Epidermal melanocyte (primary cell): ENCODE results near the gene NMNAT2.

Experiments
- DNase-seq: peaks from one replicate; pipeline ENCODE4 v3.0.0; 2011; ENCODE audit warnings: low spot score; ENCODE audit not compliant: insufficient read length

Gene NMNAT2

GRCh38 chr1:183366116-183366515 lies 52.1 kb downstream of the NMNAT2 start:
- DNase-seq = no peak

DNA sequence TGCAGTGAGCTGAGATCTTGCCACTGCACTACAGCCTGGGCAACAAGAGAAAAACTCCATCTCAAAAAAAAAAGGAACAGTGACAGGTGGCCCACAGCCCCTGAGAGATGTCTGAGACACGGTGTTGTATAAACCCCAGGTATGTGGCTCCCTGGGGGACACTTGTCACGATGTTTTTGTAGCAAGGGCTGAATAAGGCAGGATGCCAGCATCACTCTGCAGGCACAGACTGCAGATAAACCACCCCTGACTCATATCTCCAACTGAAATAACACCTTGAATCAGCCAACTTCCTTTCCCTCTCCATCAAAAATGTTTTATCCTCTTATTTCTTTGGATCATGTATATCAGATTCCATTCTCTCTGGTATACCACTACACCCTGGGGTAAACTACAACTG lies 52.5 kb downstream of the NMNAT2 start:
- DNase-seq = no peak

DNA sequence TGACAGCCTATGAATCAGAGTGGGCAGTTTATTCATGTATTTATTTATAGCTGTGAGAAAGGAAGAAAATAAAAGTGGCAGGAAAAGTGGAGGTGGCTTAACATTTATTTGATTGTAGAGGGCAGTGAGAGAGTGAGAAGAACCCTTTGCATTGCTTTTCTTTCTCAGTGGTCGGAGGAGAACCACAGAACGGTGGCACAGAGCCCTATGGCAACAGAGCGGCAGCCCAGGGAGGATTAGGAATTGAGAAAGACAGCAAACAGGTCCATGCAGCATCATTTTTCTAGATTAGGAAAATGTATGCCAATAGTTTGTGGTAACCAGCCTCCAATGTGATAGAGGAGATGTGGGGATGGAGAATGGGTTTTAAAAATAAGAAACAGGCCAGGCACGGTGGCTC lies 53.1 kb downstream of the NMNAT2 start:
- DNase-seq = no peak

DNA sequence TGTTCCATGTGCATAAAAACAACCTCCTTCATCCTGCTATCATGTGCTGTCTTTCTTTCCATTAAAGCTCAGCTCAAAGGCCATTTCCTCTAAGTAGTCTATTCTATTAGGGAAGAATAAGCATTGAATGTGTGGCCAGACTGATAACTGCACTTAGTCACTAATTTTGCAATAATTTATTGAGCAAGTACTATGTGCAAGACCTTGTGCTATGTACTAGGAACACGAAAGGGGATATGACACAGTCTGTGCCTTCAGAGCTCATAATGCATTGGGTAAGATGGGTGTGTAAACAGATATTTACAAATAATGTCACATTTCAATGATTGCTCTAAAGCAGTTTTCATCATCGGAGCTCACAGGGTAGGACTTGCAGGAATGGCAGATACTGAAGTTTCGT lies 54.2 kb downstream of the NMNAT2 start:
- no peak for DNase-seq

DNA sequence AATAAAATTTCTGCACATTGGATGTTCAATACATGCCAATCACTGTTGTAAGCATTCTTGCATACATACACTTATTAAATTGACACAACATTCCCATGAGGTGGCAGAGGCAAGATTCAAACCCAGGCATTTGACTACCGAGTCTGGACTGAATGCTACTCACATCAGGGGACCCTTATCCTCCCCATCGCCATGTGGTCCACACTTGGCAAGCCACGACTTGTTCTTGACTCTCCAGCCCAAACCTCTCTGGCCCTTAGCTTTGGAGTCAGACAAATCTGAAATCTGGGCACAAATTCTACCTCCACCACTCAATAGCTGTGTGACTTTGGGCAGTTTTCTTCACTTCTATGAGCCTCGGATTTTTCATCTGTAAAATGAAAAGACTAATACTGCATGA lies 57.1 kb downstream of the NMNAT2 start:
- no peak for DNase-seq

DNA sequence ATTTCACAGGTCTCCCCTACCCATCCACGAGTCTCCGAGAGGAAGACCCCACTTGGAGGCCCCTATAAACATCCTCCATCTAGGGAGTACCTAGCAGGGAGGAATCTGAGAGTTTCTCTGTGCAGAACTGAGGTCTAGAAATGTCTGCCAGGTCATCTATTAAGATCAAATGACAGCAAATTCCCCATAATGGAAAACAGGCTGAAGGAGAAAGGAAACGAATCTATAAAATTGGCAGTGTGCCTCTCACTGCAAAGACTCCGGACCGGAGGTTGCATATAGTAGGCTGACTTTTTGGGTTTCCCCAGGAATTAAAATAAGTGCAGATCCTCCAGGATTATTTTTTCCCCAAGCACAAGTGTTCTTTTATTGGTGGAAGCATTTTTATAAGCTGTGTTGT lies 57.7 kb downstream of the NMNAT2 start:
- DNase-seq = no peak

DNA sequence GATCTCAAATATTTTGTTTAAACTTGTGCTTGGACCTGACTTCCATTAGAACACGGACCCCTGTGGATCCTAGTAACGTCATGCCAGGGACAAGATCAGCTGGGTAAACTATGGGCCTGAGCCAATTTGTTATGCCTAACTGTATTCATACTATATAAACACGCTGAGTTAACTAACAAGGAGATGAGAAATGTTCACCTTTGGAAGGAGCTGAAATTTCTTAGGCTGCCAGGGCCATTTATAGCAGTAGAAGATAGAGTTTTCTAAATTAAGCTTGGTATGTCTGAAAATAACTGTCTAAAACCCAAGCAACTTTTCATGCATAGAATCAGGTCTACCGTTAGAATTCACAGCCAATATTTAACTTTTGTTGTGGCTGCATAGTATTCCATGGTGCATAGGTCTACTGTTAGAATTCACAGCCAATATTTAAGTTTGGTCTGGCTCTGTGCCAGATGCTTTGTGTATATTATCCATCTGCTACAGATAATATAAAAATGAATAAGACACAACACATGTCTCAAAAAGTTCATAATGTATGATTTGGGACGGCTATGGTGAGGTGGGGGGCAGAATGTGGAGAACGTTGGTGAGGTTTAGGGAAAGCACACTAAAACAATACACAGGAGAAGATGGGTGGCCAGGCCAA lies 61.5 kb downstream of the NMNAT2 start:
- no peak for DNase-seq

DNA sequence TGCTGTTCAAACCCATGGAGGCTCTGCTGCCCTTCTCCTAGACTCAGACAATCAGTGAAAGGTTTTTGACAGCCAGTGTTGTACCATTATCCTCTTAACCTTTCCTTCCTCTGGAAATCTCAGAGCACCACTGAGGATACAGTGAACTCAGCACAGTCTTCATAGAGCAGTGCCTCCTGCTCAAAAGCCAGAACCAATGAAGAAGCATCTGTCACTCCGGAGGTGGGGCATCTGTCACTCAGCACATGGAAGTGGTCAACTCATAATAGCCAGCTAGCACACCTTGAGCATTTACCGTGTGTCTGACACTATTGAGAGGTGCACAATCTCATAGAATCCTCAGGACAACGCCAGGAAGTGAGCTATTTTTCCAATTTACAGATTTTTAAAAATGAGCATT lies 62.4 kb downstream of the NMNAT2 start:
- no peak for DNase-seq

- DNase-seq = no peak
These were observed 63.0 kb downstream of the NMNAT2 start for GRCh38 chr1:183355181-183355580.

- no peak for DNase-seq
These were observed 64.6 kb downstream of the NMNAT2 start for GRCh38 chr1:183353597-183353996.

DNA sequence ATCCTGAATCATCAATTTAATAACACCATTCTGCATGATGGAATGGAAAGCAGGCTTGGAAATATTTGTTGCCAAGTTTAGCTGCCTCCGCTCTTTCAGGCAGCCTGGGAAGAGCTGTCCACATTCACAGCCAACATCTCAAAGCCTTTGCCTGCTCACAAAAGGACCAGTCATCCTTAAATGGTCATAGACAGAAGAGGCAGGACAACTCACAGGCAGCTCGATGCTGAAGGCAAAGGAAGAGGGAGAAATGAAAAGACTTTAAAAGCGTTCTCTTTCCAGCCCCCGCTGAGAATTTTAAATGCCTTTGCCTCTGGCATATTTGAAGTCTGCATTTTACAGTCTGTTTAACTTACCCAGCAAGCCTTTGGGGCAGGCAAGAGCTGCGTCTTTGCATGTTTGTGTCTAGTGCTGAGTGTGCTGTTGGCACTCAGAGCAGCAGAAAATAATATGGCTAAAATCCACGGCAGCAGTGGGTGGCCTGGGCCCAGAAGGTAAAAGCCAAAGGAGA lies 68.9 kb downstream of the NMNAT2 start:
- no peak for DNase-seq

GRCh38 chr1:183346276-183346732 lies 71.9 kb downstream of the NMNAT2 start:
- DNase-seq = no peak

DNA sequence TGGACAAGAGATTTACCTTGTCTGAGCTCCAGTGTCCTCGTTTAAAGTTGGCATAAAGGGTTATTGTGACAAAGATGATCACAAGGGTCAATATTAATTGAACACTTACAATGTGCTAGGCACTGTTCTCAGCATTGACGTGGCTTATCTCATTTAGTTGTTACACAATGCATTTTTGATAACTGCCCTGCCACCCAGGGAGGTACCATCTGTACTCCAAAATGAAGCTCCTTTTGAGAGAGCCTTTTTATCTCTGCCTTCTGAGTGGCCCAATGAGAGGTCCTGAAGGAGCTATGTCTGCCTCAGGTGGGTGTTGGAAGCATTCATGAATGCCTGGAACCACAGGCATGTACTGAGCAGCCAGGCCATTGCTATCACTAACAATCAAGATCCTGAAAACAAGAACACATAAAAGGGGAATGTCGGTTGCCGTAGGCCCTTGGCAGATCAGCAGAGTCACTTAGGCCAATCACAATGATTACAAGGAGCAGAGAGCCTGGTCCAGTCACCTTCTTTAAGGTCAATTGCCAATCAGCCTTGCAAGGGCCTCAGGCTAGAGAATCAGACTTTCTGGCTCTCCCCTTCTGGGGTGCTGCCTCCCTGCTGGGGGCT lies 78.5 kb downstream of the NMNAT2 start:
- DNase-seq = no peak

GRCh38 chr1:183331091-183331742 lies 87.0 kb downstream of the NMNAT2 start:
- no peak for DNase-seq

DNA sequence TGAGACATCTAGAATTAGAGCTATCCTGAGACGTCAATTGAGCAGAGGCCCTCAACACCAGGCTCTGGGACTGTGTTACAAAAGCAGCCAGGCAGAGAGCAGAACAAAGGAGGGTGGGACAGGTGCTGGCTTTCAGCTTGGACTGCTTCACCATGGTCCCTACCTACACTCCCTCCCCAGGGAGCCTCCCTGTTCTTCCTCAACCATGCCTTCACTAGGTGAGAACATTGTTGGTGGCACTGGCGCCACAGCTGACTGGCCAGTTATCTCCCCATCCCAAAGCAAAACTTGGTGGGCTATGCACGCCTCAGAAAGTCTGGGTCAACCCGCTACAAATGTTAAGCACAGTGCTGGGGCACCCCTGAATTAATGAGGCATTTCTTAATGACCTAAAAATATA lies 87.8 kb downstream of the NMNAT2 start:
- no peak for DNase-seq

GRCh38 chr1:183328371-183328770 lies 89.8 kb downstream of the NMNAT2 start:
- DNase-seq = no peak

GRCh38 chr1:183327434-183328290 lies 90.5 kb downstream of the NMNAT2 start:
- DNase-seq = no peak

DNA sequence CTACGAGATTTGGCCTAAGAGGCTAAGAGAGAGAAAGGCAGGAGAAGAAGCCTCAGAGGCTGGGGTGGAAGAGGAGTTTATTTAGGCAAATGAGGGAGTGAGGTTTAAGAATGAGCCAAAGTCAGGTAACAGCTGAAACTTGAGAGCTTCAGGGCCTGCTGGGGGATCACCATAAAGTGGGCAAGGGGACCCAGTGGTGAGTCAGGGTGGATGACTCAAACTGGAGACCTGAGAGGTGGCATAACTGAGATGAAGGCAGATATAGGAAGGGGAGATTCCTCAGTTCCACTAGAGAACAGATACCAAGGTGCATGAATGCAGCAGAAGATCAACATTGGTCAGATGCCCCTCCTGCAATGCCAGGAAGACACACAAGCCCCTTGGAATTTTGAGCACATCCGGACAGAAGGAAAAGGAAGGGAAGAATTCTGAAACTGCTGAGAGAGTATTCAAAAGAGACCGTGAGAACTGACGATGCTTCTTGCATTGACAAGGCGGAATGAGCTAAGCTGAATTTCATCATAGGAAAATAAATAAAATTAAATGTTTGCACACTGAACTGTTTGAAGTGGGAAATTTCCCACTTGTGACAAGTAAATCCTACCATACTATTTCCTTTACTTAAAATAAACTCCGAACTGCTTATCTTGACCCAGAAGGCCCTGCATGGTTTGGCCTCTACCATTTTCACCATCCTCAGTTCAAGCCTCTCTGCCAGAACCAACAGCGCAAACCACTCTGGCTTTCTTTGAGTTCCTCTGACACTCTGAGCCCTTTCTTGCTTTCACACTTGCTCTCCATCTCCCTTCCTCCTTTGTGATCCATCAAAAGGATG lies 94.1 kb downstream of the NMNAT2 start:
- no peak for DNase-seq

DNA sequence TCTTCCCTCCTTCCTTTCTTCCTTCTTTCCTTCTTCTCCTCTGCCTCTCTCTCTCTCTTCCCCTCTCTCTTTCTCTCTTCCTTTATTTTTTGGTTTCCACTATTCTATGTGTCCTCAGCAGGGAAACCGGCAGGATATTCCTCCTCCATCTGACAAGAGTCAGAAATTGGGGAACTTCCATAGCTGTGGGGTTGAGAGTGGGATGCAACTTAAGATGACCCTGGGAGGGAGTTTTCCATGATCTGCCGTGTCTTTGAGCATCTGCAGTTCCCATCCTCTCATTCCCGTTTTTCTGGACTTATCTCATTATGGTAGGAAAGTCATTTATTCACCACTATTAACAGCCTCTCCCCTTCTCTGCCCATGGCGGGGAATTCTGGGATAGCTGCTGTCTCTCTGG lies 98.6 kb downstream of the NMNAT2 start:
- DNase-seq = no peak

DNA sequence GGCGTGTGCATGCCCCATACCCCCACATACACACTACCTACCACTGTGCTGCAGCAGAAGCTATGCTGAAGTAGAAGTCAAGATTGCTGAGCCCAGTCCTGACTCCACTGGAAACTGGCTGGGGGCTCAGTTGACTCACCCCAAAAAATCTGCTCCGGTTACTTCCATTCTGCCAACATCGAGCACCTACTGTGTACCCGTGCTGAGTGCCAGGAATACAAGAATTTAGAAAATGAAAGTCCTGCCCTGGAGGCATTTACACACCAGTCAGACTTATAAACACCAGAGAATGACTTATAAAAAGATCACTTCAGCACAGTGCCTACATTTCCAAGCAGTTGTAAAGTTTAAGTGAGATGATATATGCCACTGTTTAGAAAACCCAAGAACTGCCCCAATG lies 99.1 kb downstream of the NMNAT2 start:
- DNase-seq = no peak

GRCh38 chr1:183318433-183318832 lies 99.7 kb downstream of the NMNAT2 start:
- DNase-seq = peak; percentile 54
